GM18909 (cell line): ENCODE measurements around the gene MSMP.

Source experiments
- ATAC-seq: cut with Tn5 transposase; IDR thresholded peaks from one replicate; pipeline ENCODE4 v1.9.1; 2021; ENCODE audit warnings: mild to moderate bottlenecking; ENCODE audit not compliant: unreplicated experiment, poor library complexity

The MSMP gene

GRCh38 chr9:35726931-35727330, 27.1 kb downstream of the MSMP start:
- peak; percentile 39 for ATAC-seq

- ATAC-seq = no peak
These were observed 28.7 kb downstream of the MSMP start for GRCh38 chr9:35725362-35725761.

GRCh38 chr9:35723908-35724307, 30.2 kb downstream of the MSMP start:
- no peak for ATAC-seq

GRCh38 chr9:35723426-35723825, 30.6 kb downstream of the MSMP start:
- ATAC-seq = no peak

- no peak for ATAC-seq
These were observed 34.5 kb downstream of the MSMP start for GRCh38 chr9:35719546-35719945.

GRCh38 chr9:35718721-35719511, 35.2 kb downstream of the MSMP start:
- ATAC-seq = peak; percentile 46

GRCh38 chr9:35717132-35717870, 36.8 kb downstream of the MSMP start:
- ATAC-seq = no peak

- no peak for ATAC-seq
These were observed 37.8 kb downstream of the MSMP start for GRCh38 chr9:35716230-35716629.

- no peak for ATAC-seq
These were observed 39.4 kb downstream of the MSMP start for GRCh38 chr9:35714579-35715252.

GRCh38 chr9:35714123-35714522, 40.0 kb downstream of the MSMP start:
- ATAC-seq = no peak

- no peak for ATAC-seq
These were observed 40.5 kb downstream of the MSMP start for GRCh38 chr9:35713578-35713977.

- no peak for ATAC-seq
These were observed 41.2 kb downstream of the MSMP start for GRCh38 chr9:35712762-35713400.

- ATAC-seq = no peak
These were observed 42.3 kb downstream of the MSMP start for GRCh38 chr9:35711501-35712428.

- no peak for ATAC-seq
These were observed 43.1 kb downstream of the MSMP start for GRCh38 chr9:35710818-35711500.

GRCh38 chr9:35708146-35708545, 45.9 kb downstream of the MSMP start:
- ATAC-seq = no peak

- no peak for ATAC-seq
These were observed 47.1 kb downstream of the MSMP start for GRCh38 chr9:35706951-35707350.

GRCh38 chr9:35705836-35706430, 48.1 kb downstream of the MSMP start:
- no peak for ATAC-seq

- no peak for ATAC-seq
These were observed 48.7 kb downstream of the MSMP start for GRCh38 chr9:35705372-35705771.
